Measurements from ENCODE around the gene SPATA12. TPM values are rescaled to one million over a fixed set of nuclear protein-coding genes. Genes with fewer than 3 reads are reported as not detected.

The SPATA12 gene
- total RNA-seq, 1 donor from 2014 or later, result not detected

GRCh38 chr3:57120040-57120439 is 59.6 kb downstream of the SPATA12 start:
- no peak for DNase-seq (ENCODE audit: low read depth)
- Mint-ChIP-seq H3K9me3 (ENCODE audit: unreplicated experiment) (no peaks in the 10 kb centered on the region), H3K27ac (ENCODE audit: unreplicated experiment) (no peak overlapping the region), H3K27me3 (ENCODE audit: low read depth, unreplicated experiment) (peaks cover 3% of the 10 kb centered on the region), H3K4me1 (ENCODE audit: low read depth, unreplicated experiment) (peaks cover 2% of the 10 kb centered on the region), H3K36me3 (ENCODE audit: low read depth, unreplicated experiment) (peaks cover 4% of the 10 kb centered on the region), H3K4me3 (ENCODE audit: unreplicated experiment) (no peak overlapping the region)
- Histone ChIP-seq H3K4me2 (ENCODE audit: low read length) (no peak overlapping the region), H3K36me3 (ENCODE audit: insufficient read depth, low read length) (no peaks in the 10 kb centered on the region), H3K9me3 (ENCODE audit: insufficient read depth, low read depth, low read length) (no peaks in the 10 kb centered on the region), H3K4me3 (ENCODE audit: insufficient read depth, low read depth, low read length) (no peak overlapping the region), H3K27me3 (ENCODE audit: insufficient read depth, low read length) (no peaks in the 10 kb centered on the region), H3K27ac (ENCODE audit: low read depth, low read length) (no peak overlapping the region), H3K79me2 (ENCODE audit: insufficient read depth, low read length) (peaks cover 12% of the 10 kb centered on the region), H4K20me1 (ENCODE audit: insufficient read depth, low read length) (peaks cover 14% of the 10 kb centered on the region), H3K9ac (ENCODE audit: low read length) (no peak overlapping the region), H3K4me1 (ENCODE audit: insufficient read depth, low read length) (no peaks in the 10 kb centered on the region), H2AFZ (ENCODE audit: low read depth, low read length) (no peak overlapping the region)
- TF ChIP-seq EZH2 (IDR thresholded peaks at IDR 0.05; ENCODE audit: insufficient read depth, low read length) (no peak), CTCF (IDR thresholded peaks at IDR 0.05; ENCODE audit: insufficient read depth, low read depth, low read length) (no peak)
- FAIRE-seq, result no peak

- H3K36me3 ChIP-seq (ENCODE audit: insufficient read depth, low read length), result no peaks in the 10 kb centered on the region
- peaks cover 14% of the 10 kb centered on the region for H4K20me1 ChIP-seq (ENCODE audit: insufficient read depth, low read length)
- H3K4me3 ChIP-seq (ENCODE audit: insufficient read depth, low read depth, low read length), result no peak overlapping the region
- H3K27me3 Mint-ChIP-seq (ENCODE audit: low read depth, unreplicated experiment), result peaks cover 3% of the 10 kb centered on the region
- H2AFZ ChIP-seq (ENCODE audit: low read depth, low read length), result no peak overlapping the region
- H3K9me3 ChIP-seq (ENCODE audit: insufficient read depth, low read depth, low read length), result no peaks in the 10 kb centered on the region
- no peak overlapping the region for H3K9ac ChIP-seq (ENCODE audit: low read length)
- no peak overlapping the region for H3K4me3 Mint-ChIP-seq (ENCODE audit: unreplicated experiment)
- TF ChIP-seq CTCF (IDR thresholded peaks at IDR 0.05; ENCODE audit: insufficient read depth, low read depth, low read length), result no peak
- no peak for TF ChIP-seq EZH2 (IDR thresholded peaks at IDR 0.05; ENCODE audit: insufficient read depth, low read length)
- H3K36me3 Mint-ChIP-seq (ENCODE audit: low read depth, unreplicated experiment), result peaks cover 4% of the 10 kb centered on the region
- peaks cover 4% of the 10 kb centered on the region for H3K4me1 Mint-ChIP-seq (ENCODE audit: low read depth, unreplicated experiment)
- no peak overlapping the region for H3K27ac Mint-ChIP-seq (ENCODE audit: unreplicated experiment)
- DNase-seq (ENCODE audit: low read depth) (no peak), FAIRE-seq (no peak)
- no peaks in the 10 kb centered on the region for H3K4me1 ChIP-seq (ENCODE audit: insufficient read depth, low read length)
- no peak overlapping the region for H3K4me2 ChIP-seq (ENCODE audit: low read length)
- no peaks in the 10 kb centered on the region for H3K9me3 Mint-ChIP-seq (ENCODE audit: unreplicated experiment)
- H3K79me2 ChIP-seq (ENCODE audit: insufficient read depth, low read length), result peaks cover 17% of the 10 kb centered on the region
- H3K27ac ChIP-seq (ENCODE audit: low read depth, low read length), result no peak overlapping the region
- H3K27me3 ChIP-seq (ENCODE audit: insufficient read depth, low read length), result no peaks in the 10 kb centered on the region
These were observed 60.1 kb downstream of the SPATA12 start for GRCh38 chr3:57120451-57121174.

Other genes starting within 250 kb of the SPATA12 start
- gene IL17RD, start 104.7 kb downstream of the SPATA12 start, total RNA-seq, result 8.7 and 13.0 TPM in 2 replicates
- gene HESX1, start 139.3 kb downstream of the SPATA12 start, total RNA-seq, result 0.67 and 1.1 TPM in 2 replicates
- gene APPL1, start 167.1 kb downstream of the SPATA12 start, total RNA-seq, result 25.3 and 27.7 TPM in 2 replicates
- gene ASB14, start 232.0 kb downstream of the SPATA12 start, total RNA-seq, result not detected in 2 replicates

Measured in astrocyte (in vitro differentiated cells and primary cell).